Measurements from ENCODE around the gene SPATA16.

Gene SPATA16

DNA sequence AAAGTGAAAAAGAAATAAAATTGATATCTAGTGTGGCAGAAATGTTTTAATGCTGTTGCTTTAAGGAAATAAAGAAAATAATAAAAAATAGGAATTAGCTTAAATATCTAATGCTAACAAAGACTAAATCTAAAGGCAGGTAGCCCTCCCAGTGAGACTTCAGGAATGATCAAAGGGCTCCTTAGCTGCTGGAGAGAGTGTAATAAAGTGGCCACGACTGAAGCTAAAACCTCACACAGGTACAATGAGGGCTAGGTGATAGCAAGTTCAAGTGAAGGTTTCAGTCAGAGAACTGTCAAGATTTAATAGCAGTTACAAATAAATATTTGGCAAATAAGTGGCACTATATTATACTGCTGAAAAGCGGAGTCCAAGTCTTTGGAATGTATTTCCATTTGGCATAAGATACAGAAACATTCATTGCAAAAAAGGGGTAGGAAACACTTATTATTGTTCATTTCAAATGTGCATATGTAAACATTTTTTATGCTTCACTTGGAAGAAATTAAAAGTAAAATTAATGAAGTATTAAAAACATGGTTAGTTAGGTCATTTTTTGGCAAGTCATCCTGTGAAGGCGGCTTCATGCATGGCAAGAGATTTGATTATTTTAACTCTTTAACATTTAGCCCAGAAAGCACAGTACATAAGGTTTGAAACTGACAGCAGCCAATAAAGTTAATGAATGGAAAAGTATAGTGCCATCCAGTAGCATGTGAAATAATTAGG is 222.3 kb downstream of the SPATA16 start:
- no peak overlapping the region for H3K4me3 ChIP-seq (ENCODE audit: low read length, poor library complexity, severe bottlenecking)
- 0 out of 2 replicates have a peak overlapping the region, but pooled peaks have one; percentile 37 for H2AFZ ChIP-seq (ENCODE audit: low read length)
- no peaks in the 10 kb centered on the region for H3F3A ChIP-seq (ENCODE audit: low read depth)
- H3K9ac ChIP-seq (ENCODE audit: low read depth, low read length, poor library complexity, severe bottlenecking), result no peak overlapping the region
- no peaks in the 10 kb centered on the region for H3K36me3 ChIP-seq (ENCODE audit: insufficient read depth, low read length)
- H3K79me2 ChIP-seq (ENCODE audit: insufficient read depth, low read length), result no peaks in the 10 kb centered on the region
- no peaks in the 10 kb centered on the region for H3K9me3 ChIP-seq (ENCODE audit: insufficient read depth, low read depth, low read length)
- no peak overlapping the region for H3K4me2 ChIP-seq (ENCODE audit: low read depth, low read length, poor library complexity, severe bottlenecking)
- H3K4me1 ChIP-seq (ENCODE audit: insufficient read depth, low read length, poor library complexity, severe bottlenecking), result peaks cover 13% of the 10 kb centered on the region
- TF ChIP-seq, protein P1, sequence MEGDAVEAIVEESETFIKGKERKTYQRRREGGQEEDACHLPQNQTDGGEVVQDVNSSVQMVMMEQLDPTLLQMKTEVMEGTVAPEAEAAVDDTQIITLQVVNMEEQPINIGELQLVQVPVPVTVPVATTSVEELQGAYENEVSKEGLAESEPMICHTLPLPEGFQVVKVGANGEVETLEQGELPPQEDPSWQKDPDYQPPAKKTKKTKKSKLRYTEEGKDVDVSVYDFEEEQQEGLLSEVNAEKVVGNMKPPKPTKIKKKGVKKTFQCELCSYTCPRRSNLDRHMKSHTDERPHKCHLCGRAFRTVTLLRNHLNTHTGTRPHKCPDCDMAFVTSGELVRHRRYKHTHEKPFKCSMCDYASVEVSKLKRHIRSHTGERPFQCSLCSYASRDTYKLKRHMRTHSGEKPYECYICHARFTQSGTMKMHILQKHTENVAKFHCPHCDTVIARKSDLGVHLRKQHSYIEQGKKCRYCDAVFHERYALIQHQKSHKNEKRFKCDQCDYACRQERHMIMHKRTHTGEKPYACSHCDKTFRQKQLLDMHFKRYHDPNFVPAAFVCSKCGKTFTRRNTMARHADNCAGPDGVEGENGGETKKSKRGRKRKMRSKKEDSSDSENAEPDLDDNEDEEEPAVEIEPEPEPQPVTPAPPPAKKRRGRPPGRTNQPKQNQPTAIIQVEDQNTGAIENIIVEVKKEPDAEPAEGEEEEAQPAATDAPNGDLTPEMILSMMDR (conservative IDR thresholded peaks at IDR 0.05; ENCODE audit: low read length), result no peak
- no peak for TF ChIP-seq EZH2phosphoT487 (IDR thresholded peaks at IDR 0.05; ENCODE audit: borderline replicate concordance)
- H4K20me1 ChIP-seq (ENCODE audit: insufficient read depth, low read length, poor library complexity, severe bottlenecking), result no peaks in the 10 kb centered on the region
- no peaks in the 10 kb centered on the region for H3K27me3 ChIP-seq (ENCODE audit: insufficient read depth, low read length, poor library complexity, severe bottlenecking)
- H3K9me2 ChIP-seq (replicated peaks; ENCODE audit: low read depth, low read length), result no peaks in the 10 kb centered on the region

DNA sequence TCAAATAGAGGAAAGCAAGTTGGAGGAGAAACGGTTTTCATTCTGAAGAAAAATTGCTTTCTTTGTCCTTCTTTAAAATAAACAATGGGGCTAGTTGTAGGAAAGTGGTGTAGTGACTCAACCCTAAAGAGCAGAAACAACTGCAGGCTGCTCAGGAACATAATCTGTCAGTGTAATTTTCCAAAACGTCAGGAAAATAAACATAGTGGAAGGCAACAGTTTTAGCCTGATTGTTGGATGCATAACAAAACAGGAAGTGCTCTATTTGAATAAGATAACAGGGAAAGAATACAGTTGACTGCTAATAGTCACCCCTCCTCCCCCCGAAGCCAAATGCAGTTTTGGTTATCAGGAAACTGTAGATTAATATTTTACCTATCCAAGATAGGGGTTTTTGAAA is 222.9 kb downstream of the SPATA16 start:
- no peaks in the 10 kb centered on the region for H3K27me3 ChIP-seq (ENCODE audit: insufficient read depth, low read length, poor library complexity, severe bottlenecking)
- TF ChIP-seq, protein P1 (conservative IDR thresholded peaks at IDR 0.05; ENCODE audit: low read length), result no peak
- no peak for TF ChIP-seq EZH2phosphoT487 (IDR thresholded peaks at IDR 0.05; ENCODE audit: borderline replicate concordance)

DNA sequence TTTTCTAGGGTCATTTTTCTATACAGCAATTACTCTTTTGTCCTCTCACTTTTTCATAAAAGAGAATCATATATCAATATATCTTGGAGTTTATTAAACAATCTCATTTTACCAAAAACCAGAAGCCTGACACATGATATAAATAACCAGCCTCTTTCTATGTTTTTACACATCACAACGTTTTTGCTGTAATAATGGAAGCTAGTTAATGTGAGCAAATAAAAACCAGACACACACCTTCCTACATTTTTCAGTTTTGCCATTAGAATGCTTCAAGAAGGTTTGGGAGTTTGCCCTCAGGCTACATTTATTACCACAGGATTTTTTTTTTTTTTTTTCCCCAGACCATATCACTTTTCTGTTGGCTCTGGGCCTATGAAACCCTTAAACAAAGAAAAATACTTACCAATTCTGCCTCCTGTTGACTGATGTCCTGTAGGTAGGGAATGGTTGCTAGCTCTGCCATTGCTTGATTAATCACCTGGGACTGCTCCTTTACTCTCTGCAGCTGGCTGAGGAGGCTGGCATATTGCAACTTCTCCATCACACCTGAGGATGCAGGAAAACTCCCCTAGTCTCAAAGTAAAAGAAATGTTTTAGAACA is 225.0 kb downstream of the SPATA16 start:
- H4K20me1 ChIP-seq (ENCODE audit: insufficient read depth, low read length, poor library complexity, severe bottlenecking), result no peaks in the 10 kb centered on the region
- H3K4me2 ChIP-seq (ENCODE audit: low read depth, low read length, poor library complexity, severe bottlenecking), result no peak overlapping the region
- H3K4me1 ChIP-seq (ENCODE audit: insufficient read depth, low read length, poor library complexity, severe bottlenecking), result peaks cover 15% of the 10 kb centered on the region
- no peaks in the 10 kb centered on the region for H3F3A ChIP-seq (ENCODE audit: low read depth)
- no peaks in the 10 kb centered on the region for H3K9me2 ChIP-seq (replicated peaks; ENCODE audit: low read depth, low read length)
- H3K79me2 ChIP-seq (ENCODE audit: insufficient read depth, low read length), result no peaks in the 10 kb centered on the region
- H3K9ac ChIP-seq (ENCODE audit: low read depth, low read length, poor library complexity, severe bottlenecking), result no peak overlapping the region
- TF ChIP-seq, protein P1 (conservative IDR thresholded peaks at IDR 0.05; ENCODE audit: low read length), result no peak
- TF ChIP-seq EZH2phosphoT487 (IDR thresholded peaks at IDR 0.05; ENCODE audit: borderline replicate concordance), result no peak
- no peaks in the 10 kb centered on the region for H3K27me3 ChIP-seq (ENCODE audit: insufficient read depth, low read length, poor library complexity, severe bottlenecking)
- no peaks in the 10 kb centered on the region for H3K9me3 ChIP-seq (ENCODE audit: insufficient read depth, low read depth, low read length)
- no peak overlapping the region for H2AFZ ChIP-seq (ENCODE audit: low read length)
- no peak overlapping the region for H3K4me3 ChIP-seq (ENCODE audit: low read length, poor library complexity, severe bottlenecking)
- H3K36me3 ChIP-seq (ENCODE audit: insufficient read depth, low read length), result no peaks in the 10 kb centered on the region

More for the DNA sequence above, 222.9 kb downstream of the SPATA16 start:
- Histone ChIP-seq H3K9me3 (ENCODE audit: insufficient read depth, low read depth, low read length) (no peaks in the 10 kb centered on the region), H4K20me1 (ENCODE audit: insufficient read depth, low read length, poor library complexity, severe bottlenecking) (no peaks in the 10 kb centered on the region), H3K4me3 (ENCODE audit: low read length, poor library complexity, severe bottlenecking) (no peak overlapping the region), H3K9me2 (replicated peaks; ENCODE audit: low read depth, low read length) (no peaks in the 10 kb centered on the region), H3F3A (ENCODE audit: low read depth) (no peaks in the 10 kb centered on the region), H3K79me2 (ENCODE audit: insufficient read depth, low read length) (no peaks in the 10 kb centered on the region), H2AFZ (ENCODE audit: low read length) (peak overlapping the region; percentile 37; the same call in 1 of the 2 replicates), H3K4me2 (ENCODE audit: low read depth, low read length, poor library complexity, severe bottlenecking) (no peak overlapping the region), H3K9ac (ENCODE audit: low read depth, low read length, poor library complexity, severe bottlenecking) (no peak overlapping the region), H3K36me3 (ENCODE audit: insufficient read depth, low read length) (no peaks in the 10 kb centered on the region), H3K4me1 (ENCODE audit: insufficient read depth, low read length, poor library complexity, severe bottlenecking) (peaks cover 15% of the 10 kb centered on the region)

All from Loucy (cell line).